Stimulated activated CD8-positive, alpha-beta memory T cell treated with anti-CD3 and anti-CD28 coated beads, Interleukin-2, amount 100 ng/mL, for 48 hours (primary cell): ENCODE measurements around the gene ZNF580.

Experiments used
- DNase-seq, 2 donors: peaks; one replicate each; pipeline ENCODE4 v3.0.0-alpha.2; 2020; ENCODE audit warnings: low read depth in 2 of 2

ZNF580 gene

DNA sequence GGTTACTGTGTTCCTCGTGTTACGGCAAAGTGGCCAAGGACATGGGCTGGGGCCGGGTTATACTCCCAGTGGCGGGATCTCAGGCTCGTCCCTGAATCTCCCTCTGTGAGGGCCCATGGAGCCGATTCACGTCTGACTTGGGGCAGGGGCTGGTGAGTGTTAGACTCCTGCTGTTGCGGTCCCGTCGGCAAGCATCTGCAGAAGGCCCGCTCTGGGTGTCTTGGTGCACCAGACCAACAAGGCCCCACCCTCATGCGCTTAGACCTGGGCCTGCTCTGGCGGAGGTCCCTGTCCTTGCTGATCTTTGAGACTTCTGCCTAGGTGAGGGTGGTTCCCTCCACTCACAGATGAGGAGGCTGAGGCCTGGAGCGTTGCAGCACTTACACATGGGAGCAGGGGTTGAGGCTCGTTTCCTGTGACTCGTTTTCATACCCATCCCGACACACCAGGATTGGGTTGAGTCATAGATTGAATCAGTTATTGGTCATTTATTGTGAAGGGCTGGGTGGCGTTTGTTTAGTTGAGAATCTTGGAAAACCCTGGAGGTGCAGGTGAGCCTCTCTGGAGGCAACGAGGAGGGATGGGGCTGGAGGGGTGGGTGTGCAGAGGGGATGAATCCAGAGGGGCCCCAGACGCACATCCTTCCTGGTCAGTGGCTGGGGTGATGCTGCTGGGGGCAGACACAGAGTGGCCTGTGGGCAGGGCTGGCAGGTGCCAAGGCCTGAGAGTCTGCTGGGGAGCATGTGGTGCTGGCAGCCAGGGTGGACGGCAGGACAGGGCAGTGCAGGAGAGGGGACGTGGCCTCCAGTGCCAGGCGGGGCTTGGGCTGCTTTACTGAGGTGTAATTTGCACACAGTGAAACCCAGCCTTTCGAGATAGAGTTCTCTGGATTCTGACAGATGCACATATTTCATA is 38.8 kb downstream of the ZNF580 start:
- DNase-seq, result no peak

- DNase-seq, result no peak
Observed at GRCh38 chr19:55680339-55681130, 39.7 kb downstream of the ZNF580 start.

GRCh38 chr19:55681131-55682092 is 40.6 kb downstream of the ZNF580 start:
- no peak for DNase-seq

DNA sequence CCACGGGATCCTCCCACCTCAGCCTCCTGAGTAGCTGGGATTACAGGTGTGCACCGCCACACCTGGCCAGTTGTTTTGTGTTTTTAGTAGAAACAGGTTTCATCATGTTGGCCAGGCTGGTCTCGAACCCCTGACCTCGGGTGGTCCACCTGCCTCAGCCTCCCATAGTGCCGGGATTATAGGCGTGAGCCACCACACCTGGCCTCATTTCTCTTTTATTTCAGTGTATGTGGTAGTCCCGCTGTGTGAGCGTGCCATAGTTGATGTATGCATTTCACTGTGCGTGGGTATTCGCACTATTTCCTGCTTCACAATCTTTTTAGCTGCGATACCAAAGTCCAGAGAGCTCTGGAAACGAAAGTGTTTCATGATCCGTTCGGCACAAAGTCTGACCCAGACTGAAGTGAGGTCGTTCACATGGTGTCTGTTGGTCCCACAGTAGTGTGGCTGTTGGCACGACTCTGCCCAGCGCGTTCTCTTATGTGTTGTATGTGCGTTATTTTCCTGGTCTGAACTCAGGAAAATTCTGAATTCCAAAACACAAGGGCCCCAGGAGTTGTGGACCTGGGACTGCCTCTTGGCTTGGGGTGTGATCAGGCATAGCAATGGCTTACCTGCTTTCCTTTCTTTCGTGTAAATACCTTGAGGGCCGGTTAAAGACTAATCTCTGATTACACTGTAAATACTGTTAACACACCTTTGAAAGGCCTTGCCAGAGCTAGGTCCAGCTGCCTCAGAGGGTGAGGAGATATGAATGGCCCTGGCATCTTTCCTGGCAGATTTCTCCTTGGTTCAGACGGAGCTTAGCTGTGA is 42.9 kb downstream of the ZNF580 start:
- no peak for DNase-seq

DNA sequence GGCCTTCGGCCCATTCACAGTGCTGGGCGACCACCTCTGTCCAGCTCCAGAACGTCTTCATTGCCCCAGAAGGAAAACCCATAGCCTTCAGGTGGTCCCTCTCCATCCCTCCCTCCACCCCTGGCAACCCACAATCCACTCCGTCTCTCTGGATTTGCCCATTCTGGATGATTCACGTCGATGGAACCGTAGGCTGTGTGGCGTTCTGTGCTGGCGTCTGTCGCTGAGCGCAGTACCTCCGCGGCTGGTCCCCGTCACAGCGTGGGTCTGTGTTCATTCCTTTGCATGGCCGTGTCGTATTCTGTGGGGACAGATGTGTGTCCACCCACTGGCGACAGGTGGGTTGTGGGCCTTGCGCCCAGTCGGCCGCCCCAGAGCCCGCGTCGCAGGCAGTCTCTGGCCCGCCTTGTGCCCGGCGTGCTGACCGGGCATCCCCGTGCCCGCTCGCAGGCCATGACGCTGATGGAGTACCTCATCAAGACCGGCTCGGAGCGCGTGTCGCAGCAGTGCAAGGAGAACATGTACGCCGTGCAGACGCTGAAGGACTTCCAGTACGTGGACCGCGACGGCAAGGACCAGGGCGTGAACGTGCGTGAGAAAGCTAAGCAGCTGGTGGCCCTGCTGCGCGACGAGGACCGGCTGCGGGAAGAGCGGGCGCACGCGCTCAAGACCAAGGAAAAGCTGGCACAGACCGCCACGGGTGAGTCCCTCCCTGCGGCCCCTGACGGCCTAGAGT is 44.3 kb downstream of the ZNF580 start:
- DNase-seq, result no peak

DNA sequence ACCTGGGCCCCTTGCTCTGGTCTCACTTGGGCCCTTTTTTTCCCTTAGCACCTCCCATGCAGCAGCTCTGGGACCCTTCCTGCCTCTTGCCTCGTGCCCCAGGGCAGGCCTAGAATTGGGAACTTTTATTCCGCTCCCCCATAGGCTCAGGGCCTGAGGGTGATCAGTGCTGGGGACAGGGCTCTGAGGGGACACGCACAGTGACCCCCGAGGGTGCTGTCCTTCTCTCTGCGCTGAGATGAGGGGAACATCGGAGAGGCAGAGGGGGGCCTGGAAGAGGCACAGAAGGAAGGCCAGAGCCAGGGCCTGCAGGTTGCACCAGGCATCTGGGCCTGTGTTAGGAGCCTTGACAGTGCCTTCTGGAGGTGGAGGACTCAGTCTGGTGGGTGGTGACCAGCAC is 45.0 kb downstream of the ZNF580 start:
- DNase-seq, result no peak

DNA sequence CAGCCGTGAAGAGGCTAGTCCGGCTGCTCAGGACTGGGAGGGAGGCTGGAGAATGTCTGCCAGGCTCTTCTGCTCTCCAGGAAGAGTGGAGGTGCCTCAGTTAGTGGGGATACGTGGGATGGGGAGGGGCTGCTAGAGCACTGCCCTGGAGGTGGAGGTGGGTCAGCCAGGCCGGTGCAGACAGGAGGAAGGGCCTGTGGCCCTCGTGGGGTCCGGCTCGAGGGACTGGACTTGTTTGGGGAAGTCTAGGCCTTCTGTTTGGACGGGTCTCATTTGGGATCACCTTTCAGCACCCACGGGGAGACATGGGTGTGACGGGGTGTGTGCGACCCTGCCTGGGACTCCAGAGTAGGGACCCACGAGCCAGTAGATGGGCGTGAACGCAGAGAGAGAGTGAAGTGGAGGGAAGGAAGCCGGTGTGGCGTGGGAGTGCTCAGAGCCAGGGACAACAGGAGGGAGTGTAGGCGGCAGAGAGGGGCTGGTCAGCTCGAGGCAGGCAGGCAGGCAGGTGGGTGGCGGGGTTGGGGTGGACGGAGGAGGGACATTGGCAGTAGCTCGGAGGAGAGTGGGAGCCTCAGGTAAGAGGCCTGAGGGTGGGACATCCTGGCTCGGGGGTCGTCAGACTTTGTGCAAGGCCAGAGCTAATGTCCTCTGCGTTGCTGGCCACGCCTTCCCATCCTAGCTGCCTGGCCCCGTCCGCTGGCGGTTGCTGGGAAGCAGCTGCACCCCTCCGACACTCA is 45.7 kb downstream of the ZNF580 start:
- no peak for DNase-seq

GRCh38 chr19:55687281-55688201 is 46.7 kb downstream of the ZNF580 start:
- DNase-seq, result no peak

GRCh38 chr19:55688422-55689218 is 47.8 kb downstream of the ZNF580 start:
- no peak for DNase-seq

DNA sequence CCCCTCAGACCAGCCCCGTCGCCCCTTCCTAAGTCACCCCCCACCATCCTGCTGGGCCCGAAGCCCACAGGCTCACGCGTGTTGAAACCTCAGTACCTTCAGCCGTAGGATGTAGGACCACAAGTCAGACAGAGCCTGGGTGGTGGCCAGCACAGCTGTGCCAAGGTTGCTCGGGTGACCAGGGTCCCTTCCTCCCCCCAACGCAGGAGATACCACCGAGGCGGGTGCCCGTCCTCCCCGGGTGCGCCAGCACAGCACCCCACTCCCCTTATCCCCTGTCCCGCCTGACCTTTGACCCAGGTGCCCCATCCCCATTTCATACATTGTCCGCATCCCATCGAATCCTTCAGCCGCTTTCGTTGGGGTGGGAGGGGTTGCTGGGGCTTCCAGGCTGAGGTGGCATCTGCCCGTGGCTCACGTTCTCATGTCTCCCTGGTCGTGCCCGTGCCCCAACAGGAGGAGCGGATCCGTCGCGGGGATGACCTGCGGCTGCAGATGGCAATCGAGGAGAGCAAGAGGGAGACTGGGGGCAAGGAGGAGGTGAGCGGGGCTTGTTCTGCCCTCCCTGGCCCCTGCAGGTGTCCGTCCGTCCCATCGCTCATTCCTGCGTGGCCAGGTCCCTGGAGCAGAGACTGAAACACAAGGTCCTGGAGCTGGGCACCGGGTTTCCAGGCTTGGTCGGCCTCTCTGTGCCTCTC is 48.8 kb downstream of the ZNF580 start:
- no peak for DNase-seq

DNA sequence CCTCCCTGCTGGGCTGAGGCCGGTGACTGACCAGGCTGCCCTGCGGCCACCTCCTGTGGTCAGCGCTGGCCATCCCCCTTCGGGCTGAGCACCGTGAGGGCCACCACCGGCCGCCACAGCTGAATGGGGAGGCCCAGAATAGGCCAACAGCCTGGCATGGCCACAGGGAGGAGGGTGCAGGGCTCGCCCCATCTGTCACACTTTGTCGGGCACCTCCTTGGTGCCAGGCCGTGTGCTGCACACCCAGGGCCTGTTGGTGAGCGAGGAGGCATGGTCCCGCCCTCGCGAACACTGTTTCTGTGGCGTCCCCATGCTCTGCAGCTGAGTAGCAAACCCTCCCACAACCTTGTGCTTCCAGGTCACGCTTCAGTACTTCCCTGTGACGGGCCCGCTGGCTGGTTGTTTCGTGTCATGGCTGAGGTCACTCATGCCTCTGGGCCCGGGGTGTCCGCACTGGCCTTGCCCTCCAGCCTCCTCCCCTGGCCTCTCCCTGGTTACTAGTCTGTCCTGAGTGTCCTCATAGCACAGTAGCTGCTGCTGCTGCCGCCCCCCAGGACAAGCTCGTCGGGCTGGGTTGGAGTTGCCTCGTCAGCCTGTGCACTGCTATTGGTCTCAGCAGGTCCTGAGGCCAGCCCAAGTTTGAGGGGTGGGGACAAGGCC is 49.4 kb downstream of the ZNF580 start:
- no peak for DNase-seq

DNA sequence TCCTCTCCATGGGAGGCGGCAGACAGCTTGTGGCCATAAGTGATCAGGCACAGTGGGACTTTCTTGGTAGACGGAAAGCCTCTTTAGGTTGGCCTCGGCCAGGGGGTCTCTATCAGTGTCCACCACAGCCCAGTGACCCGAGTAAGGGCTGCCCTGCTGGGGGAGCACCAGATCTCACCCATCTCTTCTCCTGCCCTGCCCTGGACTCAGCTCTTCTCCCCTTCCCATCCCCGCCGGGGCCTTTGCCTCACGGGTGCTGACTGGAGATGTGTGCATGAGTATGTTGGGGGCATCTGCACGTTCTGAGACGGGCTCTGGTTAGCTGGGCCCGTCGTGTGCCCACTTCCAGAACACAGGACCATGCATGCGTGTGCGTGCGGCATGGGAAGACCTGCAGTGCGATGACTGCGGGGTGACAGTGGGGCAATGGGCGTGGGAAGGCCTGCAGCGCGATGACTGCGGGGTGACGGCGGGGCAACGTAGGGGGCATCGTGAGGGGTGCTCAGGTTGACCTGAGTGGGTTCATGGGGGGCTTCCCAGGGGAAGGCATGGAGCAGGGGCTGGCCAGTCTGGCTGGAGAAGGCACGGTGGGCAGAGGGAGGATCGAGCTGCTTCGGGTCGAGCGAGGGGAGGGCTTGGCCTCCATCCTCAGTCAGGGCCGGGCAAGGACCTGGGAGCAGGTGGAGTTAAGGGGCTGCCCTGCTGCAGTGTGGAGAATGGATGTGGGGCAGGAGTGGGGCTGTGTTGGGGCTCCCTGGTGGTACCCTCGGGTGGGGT is 50.2 kb downstream of the ZNF580 start:
- DNase-seq, result no peak

DNA sequence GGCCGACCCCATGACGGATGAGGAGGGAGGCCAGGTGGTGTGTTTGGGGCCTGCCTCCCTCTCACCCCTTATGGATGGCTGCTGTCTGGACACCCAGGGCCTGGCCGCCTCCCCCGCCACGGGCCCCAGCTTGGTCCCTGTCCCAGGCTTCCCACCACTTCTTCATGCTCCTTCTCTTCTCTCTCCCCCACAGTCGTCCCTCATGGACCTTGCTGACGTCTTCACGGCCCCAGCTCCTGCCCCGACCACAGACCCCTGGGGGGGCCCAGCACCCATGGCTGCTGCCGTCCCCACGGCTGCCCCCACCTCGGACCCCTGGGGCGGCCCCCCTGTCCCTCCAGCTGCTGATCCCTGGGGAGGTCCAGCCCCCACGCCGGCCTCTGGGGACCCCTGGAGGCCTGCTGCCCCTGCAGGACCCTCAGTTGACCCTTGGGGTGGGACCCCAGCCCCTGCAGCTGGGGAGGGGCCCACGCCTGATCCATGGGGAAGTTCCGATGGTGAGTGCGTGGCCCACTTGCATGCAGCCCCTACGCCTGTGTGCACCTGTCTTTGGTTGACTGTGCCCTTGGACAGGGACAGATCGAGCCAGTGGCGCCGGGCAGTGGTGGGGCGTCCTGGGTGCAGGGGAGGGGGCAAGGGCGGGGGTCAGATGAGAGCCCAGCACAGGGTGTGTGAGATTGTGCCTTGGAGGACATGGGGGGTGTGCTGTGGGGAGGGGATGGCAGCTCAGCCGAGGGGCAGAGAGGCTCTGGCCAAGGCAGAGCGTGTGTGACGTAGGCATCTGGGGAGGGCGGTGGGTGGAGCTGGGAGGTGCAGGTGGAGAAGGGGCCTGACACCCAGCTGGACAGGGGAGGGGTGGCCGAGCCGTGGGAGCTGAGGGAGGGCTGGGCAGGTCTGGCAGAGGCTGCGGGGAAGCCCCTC is 51.0 kb downstream of the ZNF580 start:
- no peak for DNase-seq

- DNase-seq, result no peak
Observed at GRCh38 chr19:55692681-55693081, 51.9 kb downstream of the ZNF580 start.
